Measurements from ENCODE around the gene ORM2. TPM values are rescaled to one million over a fixed set of nuclear protein-coding genes. Genes with fewer than 3 reads are reported as not detected.

ORM2 gene
- total and polyA plus RNA-seq, 2 experiments from 2014 or later: 0.76 TPM

GRCh38 chr9:114343471-114344187 lies 14.0 kb downstream of the ORM2 start (continued):
- TF ChIP-seq, protein P1, sequence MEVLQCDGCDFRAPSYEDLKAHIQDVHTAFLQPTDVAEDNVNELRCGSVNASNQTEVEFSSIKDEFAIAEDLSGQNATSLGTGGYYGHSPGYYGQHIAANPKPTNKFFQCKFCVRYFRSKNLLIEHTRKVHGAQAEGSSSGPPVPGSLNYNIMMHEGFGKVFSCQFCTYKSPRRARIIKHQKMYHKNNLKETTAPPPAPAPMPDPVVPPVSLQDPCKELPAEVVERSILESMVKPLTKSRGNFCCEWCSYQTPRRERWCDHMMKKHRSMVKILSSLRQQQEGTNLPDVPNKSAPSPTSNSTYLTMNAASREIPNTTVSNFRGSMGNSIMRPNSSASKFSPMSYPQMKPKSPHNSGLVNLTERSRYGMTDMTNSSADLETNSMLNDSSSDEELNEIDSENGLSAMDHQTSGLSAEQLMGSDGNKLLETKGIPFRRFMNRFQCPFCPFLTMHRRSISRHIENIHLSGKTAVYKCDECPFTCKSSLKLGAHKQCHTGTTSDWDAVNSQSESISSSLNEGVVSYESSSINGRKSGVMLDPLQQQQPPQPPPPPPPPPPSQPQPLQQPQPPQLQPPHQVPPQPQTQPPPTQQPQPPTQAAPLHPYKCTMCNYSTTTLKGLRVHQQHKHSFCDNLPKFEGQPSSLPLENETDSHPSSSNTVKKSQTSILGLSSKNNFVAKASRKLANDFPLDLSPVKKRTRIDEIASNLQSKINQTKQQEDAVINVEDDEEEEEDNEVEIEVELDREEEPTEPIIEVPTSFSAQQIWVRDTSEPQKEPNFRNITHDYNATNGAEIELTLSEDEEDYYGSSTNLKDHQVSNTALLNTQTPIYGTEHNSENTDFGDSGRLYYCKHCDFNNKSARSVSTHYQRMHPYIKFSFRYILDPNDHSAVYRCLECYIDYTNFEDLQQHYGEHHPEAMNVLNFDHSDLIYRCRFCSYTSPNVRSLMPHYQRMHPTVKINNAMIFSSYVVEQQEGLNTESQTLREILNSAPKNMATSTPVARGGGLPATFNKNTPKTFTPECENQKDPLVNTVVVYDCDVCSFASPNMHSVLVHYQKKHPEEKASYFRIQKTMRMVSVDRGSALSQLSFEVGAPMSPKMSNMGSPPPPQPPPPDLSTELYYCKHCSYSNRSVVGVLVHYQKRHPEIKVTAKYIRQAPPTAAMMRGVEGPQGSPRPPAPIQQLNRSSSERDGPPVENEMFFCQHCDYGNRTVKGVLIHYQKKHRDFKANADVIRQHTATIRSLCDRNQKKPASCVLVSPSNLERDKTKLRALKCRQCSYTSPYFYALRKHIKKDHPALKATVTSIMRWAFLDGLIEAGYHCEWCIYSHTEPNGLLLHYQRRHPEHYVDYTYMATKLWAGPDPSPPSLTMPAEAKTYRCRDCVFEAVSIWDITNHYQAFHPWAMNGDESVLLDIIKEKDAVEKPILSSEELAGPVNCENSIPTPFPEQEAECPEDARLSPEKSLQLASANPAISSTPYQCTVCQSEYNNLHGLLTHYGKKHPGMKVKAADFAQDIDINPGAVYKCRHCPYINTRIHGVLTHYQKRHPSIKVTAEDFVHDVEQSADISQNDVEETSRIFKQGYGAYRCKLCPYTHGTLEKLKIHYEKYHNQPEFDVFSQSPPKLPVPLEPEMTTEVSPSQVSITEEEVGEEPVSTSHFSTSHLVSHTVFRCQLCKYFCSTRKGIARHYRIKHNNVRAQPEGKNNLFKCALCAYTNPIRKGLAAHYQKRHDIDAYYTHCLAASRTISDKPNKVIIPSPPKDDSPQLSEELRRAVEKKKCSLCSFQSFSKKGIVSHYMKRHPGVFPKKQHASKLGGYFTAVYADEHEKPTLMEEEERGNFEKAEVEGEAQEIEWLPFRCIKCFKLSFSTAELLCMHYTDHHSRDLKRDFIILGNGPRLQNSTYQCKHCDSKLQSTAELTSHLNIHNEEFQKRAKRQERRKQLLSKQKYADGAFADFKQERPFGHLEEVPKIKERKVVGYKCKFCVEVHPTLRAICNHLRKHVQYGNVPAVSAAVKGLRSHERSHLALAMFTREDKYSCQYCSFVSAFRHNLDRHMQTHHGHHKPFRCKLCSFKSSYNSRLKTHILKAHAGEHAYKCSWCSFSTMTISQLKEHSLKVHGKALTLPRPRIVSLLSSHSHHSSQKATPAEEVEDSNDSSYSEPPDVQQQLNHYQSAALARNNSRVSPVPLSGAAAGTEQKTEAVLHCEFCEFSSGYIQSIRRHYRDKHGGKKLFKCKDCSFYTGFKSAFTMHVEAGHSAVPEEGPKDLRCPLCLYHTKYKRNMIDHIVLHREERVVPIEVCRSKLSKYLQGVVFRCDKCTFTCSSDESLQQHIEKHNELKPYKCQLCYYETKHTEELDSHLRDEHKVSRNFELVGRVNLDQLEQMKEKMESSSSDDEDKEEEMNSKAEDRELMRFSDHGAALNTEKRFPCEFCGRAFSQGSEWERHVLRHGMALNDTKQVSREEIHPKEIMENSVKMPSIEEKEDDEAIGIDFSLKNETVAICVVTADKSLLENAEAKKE (CRISPR knock-in tag; IDR thresholded peaks at IDR 0.05): no peak
- no peak for TF ChIP-seq POLR2AphosphoS5 (IDR thresholded peaks at IDR 0.05; ENCODE audit: low read depth)
- no peak for TF ChIP-seq ZNF331 (CRISPR knock-in tag; IDR thresholded peaks at IDR 0.05; ENCODE audit: low read depth)
- no peak for TF ChIP-seq EZH2phosphoT487 (IDR thresholded peaks at IDR 0.05; ENCODE audit: unreplicated experiment)
- no peak for TF ChIP-seq ZNF114 (CRISPR knock-in tag; IDR thresholded peaks at IDR 0.05)
- TF ChIP-seq JUNB (IDR thresholded peaks at IDR 0.05; ENCODE audit: unreplicated experiment): no peak
- TF ChIP-seq NANOG (IDR thresholded peaks at IDR 0.05; ENCODE audit: borderline replicate concordance): no peak
- TF ChIP-seq, protein P2, sequence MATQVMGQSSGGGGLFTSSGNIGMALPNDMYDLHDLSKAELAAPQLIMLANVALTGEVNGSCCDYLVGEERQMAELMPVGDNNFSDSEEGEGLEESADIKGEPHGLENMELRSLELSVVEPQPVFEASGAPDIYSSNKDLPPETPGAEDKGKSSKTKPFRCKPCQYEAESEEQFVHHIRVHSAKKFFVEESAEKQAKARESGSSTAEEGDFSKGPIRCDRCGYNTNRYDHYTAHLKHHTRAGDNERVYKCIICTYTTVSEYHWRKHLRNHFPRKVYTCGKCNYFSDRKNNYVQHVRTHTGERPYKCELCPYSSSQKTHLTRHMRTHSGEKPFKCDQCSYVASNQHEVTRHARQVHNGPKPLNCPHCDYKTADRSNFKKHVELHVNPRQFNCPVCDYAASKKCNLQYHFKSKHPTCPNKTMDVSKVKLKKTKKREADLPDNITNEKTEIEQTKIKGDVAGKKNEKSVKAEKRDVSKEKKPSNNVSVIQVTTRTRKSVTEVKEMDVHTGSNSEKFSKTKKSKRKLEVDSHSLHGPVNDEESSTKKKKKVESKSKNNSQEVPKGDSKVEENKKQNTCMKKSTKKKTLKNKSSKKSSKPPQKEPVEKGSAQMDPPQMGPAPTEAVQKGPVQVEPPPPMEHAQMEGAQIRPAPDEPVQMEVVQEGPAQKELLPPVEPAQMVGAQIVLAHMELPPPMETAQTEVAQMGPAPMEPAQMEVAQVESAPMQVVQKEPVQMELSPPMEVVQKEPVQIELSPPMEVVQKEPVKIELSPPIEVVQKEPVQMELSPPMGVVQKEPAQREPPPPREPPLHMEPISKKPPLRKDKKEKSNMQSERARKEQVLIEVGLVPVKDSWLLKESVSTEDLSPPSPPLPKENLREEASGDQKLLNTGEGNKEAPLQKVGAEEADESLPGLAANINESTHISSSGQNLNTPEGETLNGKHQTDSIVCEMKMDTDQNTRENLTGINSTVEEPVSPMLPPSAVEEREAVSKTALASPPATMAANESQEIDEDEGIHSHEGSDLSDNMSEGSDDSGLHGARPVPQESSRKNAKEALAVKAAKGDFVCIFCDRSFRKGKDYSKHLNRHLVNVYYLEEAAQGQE (IDR thresholded peaks at IDR 0.05; ENCODE audit: unreplicated experiment): no peak
- no peak for TF ChIP-seq CREB1 (CRISPR knock-in tag; IDR thresholded peaks at IDR 0.05; ENCODE audit: low read depth)
- TF ChIP-seq ETS1 (IDR thresholded peaks at IDR 0.05): no peak
